NCI-H2107 treated with DMSO at 0.1 percent for 48 hours (cell line): ENCODE measurements around the gene HSFX1.
"Not testable (repeated sequence)": the region's sequence is repeated elsewhere in the genome, so short reads cannot be mapped to it uniquely, and the experiment has no call there.

ENCODE experiments used
- DNase-seq: peaks from one replicate; lab custom pipeline; 2025; ENCODE audit not compliant: unreplicated experiment; lab: John Stamatoyannopoulos, UW

The HSFX1 gene

DNA sequence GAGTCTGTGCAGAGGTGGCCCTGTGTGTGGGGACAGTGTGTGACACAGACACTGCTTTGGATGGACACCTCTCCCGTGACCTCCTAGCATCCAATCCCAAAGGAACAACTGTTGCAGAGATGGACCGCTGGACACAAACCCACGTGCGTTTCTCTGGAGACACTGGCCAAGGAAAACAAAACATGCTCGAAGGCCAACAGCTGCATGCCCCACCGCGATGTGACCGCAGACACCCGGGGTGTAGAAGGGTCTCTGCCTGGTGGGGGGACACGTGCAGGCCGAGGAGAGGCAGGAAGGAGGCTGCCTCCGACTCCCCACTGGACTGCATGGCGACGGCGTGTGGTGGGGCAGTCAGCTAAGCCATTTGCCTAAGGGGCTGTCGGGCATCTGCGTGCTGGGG lies at the start of gene HSFX1:
Gene HSFX1 (plus strand): TSS at position 301 of the 400 bp plus-strand sequence. CDS start 614 bp downstream, outside the sequence.
- not testable (repeated sequence) for DNase-seq

GRCh38 chrX:149727308-149727707 lies 46.6 kb upstream of the HSFX1 start:
- DNase-seq: not testable (repeated sequence)

GRCh38 chrX:149742269-149742668 lies 31.6 kb upstream of the HSFX1 start:
- DNase-seq: not testable (repeated sequence)

DNA sequence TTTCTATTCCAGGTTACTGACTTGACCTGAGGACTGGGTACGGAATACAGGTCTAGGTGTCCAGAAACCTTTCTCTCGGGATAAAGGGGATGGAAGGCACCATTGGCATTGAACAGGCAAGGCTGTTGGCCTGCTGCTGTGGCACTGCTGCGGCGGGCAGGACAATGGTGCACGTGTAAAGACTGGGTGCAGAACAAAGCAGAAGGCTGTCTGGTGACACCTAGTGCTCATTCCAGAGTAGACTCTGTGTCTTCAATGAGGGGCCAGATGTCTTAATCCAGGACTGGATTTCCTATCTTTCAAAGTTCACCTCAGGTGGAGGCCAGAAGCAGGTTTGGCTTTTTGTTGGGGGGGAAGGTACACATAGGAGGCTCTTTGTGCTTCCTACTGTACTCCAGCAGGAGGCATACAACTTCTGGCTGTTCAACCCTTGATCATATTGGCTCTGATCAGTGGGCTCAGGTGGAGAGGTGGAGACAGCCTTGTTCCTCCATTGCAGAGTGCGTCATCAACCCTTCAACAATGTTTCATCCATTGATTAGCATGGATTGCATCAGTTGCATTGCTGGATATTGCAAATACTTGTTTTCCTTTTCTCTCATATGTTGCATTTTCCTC lies 27.4 kb upstream of the HSFX1 start:
- not testable (repeated sequence) for DNase-seq

GRCh38 chrX:149757206-149758067 lies 16.4 kb upstream of the HSFX1 start:
- no peak for DNase-seq

DNA sequence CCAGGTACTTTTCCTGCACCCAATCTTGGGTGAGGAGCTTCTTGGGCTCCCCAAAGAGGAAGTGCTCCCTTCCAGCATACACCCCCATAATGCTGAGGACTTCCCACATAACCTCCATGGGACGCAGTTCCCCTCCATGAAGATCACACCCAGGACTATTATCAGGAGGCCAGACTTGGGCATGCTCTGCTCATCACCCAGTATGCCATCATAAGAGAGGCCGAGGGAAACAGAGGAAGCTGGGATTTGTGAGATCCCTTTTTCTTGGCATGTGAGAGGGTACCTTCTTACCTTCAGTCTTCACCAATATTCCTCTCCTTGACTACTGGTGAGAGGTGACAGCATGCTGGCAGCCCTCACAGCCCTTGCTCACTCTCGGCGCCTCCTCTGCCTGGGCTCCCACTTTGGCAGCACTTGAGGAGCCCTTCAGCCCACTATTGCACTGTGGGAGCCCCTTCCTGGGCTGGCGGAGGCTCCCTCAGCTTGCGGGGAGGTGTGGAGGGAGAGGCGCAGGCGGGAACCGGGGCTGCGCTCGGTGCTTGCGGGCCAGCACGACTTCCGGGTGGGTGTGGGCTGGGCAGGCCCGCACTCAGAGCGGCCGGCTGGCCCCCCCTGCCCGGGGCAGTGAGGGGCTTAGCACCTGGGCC lies 15.7 kb upstream of the HSFX1 start:
- no peak for DNase-seq

GRCh38 chrX:149758715-149759078 lies 15.2 kb upstream of the HSFX1 start:
- not testable (repeated sequence) for DNase-seq

GRCh38 chrX:149759824-149760223 lies 14.0 kb upstream of the HSFX1 start:
- DNase-seq: no peak

- no peak for DNase-seq
Observed at GRCh38 chrX:149760965-149761364, 12.9 kb upstream of the HSFX1 start.

- DNase-seq: not testable (repeated sequence)
Observed at GRCh38 chrX:149761858-149762674, 11.8 kb upstream of the HSFX1 start.

- no peak for DNase-seq
Observed at GRCh38 chrX:149762696-149763614, 10.9 kb upstream of the HSFX1 start.

- not testable (repeated sequence) for DNase-seq
Observed at GRCh38 chrX:149770344-149770743, 3.5 kb upstream of the HSFX1 start.

- not testable (repeated sequence) for DNase-seq
Observed at GRCh38 chrX:149773026-149773425, 842 bp upstream of the HSFX1 start.

GRCh38 chrX:149777999-149778398 lies 4.1 kb downstream of the HSFX1 start:
- not testable (repeated sequence) for DNase-seq

GRCh38 chrX:149781727-149782126 lies 7.9 kb downstream of the HSFX1 start, which contains the start of gene MAGEA9:
Gene MAGEA9, plus strand, starts transcription at chrX:149781930. Its CDS starts 4,281 bp downstream, at chrX:149786211.
- DNase-seq: not testable (repeated sequence)

DNA sequence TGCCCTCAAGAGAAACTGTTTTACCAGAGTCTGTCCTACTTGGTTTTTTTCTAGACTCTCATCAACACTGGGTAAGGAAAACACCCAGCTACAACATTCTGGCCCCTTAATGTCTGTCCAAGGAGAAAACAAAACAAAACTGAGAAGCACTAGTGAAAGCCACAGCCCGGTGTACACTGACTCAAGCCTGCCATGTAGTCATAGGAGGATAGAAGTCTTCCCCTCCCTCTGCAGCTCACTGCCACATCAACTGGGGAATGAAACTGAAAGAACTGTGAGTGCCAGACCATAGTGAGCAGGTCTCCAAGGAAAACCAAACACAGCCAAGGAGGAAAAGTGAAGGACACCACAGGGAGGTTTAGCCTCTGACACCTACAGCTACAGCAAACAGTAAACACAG lies 21.7 kb downstream of the HSFX1 start:
- DNase-seq: not testable (repeated sequence)

- DNase-seq: no peak
Observed at GRCh38 chrX:149799095-149799714, 25.3 kb downstream of the HSFX1 start.

DNA sequence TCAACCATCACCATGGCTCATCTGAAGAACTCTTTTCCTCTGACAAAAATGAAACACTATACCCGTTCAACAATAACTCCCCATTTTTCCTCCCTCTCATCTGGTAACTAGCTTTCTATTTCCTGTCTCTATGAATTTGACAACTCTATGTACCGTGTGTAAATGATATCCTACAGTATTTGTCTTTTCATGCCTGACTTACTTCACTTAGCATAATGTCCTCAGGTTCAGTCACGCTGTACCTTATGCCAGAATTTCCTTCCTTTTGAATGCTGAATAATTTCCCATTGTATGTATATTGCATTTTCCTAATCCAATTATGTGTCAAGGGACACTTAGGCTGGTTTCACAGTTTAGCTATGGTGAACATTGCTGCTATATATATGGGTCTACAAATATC lies 26.1 kb downstream of the HSFX1 start:
- DNase-seq: peak; percentile 76

DNA sequence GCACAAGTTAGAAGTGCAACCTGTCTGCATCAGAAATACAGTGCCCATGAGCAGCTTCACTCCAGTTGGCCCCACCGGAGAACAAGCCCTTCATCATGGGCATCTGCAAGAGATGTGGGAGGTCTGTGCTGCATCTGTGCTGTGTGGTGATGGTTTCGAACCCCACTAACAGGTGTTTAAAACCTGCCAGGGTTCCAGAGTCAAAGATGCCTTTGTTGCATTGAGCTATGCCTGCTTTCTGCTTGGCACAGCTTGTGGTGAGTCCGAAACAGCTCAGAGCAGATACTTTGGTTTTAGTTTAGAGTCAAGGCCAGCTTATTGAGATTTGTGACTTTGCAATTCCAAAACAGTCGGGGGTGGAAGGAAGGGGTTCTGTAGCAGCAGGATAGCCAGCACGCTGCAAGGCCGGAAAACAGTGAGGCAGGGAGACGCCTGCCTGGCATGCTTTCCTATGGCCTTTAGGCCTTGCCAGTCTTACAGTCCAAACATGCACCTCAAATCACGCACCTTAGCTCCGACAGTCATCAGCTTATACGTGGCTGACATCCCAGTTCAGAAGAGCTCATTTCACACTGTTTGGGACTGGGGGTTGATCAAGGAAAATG lies 29.7 kb downstream of the HSFX1 start:
- no peak for DNase-seq
